Left kidney (tissue), 2 donors: ENCODE data around the gene FSTL1. TPM values are rescaled to one million over a fixed set of nuclear protein-coding genes. Genes with fewer than 3 reads are reported as not detected.
A peak's percentile ranks its signal among the peaks of the same experiment; 100 is the strongest.

Experiments
- DNase-seq: peaks from one replicate; pipeline ENCODE4 v3.0.0-alpha.2; 2013
- polyA plus RNA-seq: library from polyadenylated mRNA; unstranded; fragments of 120-200 nt; gene quantifications from one replicate; pipeline ENCODE4 v1.2.1, GENCODE V29; 2013; ENCODE audit not compliant: insufficient read length

FSTL1 gene
- polyA plus RNA-seq, 1 donor, result 519 TPM

GRCh38 chr3:120357807-120358206 is 93.0 kb downstream of the FSTL1 start:
- no peak for DNase-seq

GRCh38 chr3:120355486-120355885 is 95.3 kb downstream of the FSTL1 start:
- no peak for DNase-seq

GRCh38 chr3:120353463-120353862 is 97.3 kb downstream of the FSTL1 start:
- no peak for DNase-seq

- no peak for DNase-seq
These were observed 98.8 kb downstream of the FSTL1 start for GRCh38 chr3:120352017-120352416.

GRCh38 chr3:120350401-120350941 is 100.3 kb downstream of the FSTL1 start:
- DNase-seq, result peak; percentile 12

GRCh38 chr3:120349855-120350125 is 101.0 kb downstream of the FSTL1 start:
- no peak for DNase-seq

GRCh38 chr3:120348991-120349854 is 101.6 kb downstream of the FSTL1 start, which contains the start of gene LRRC58:
TSS of gene LRRC58 (minus strand) at chr3:120349354. CDS start at chr3:120349243, 111 bp downstream.
- peak; percentile 91 for DNase-seq

GRCh38 chr3:120348065-120348990 is 102.5 kb downstream of the FSTL1 start:
- peak; percentile 24 for DNase-seq

GRCh38 chr3:120344349-120344748 is 106.4 kb downstream of the FSTL1 start:
- DNase-seq, result no peak

Other genes with a start within 250 kb of the FSTL1 start
- 3.4 TPM for gene GPR156, start 165.8 kb downstream of the FSTL1 start, polyA plus RNA-seq
- gene LRRC58, start 101.6 kb downstream of the FSTL1 start, polyA plus RNA-seq, result 37.4 TPM
- 167 TPM for gene NDUFB4, start 145.3 kb upstream of the FSTL1 start, polyA plus RNA-seq
- gene HGD, start 231.2 kb upstream of the FSTL1 start, polyA plus RNA-seq, result 97.3 TPM